Mesendoderm (in vitro differentiated cells): ENCODE data around the gene NSL1.

Experiments
- DNase-seq: peaks from one replicate; pipeline ENCODE4 v3.0.0; 2013
- H2AK5ac ChIP-seq: 2 replicates; pipeline ENCODE4 v1.6.1; 2013; ENCODE audit warnings: low read length, inconsistent platforms
- H2BK120ac ChIP-seq: 2 replicates; pipeline ENCODE4 v1.6.1; 2013; ENCODE audit warnings: low read depth, mild to moderate bottlenecking, low read length, moderate library complexity, mixed read lengths
- H2BK15ac ChIP-seq: replicated peaks from 2 replicates; pipeline ENCODE4 v1.6.1; 2013; ENCODE audit warnings: low read depth, mild to moderate bottlenecking, moderate library complexity
- H2BK5ac ChIP-seq: 2 replicates; pipeline ENCODE4 v1.6.1; 2013; ENCODE audit warnings: low read length, inconsistent platforms
- H3K18ac ChIP-seq: 2 replicates; pipeline ENCODE4 v1.6.1; 2013; ENCODE audit warnings: mild to moderate bottlenecking, low read length, mixed read lengths
- H3K23ac ChIP-seq: one replicate; pipeline ENCODE4 v1.6.1; 2013; ENCODE audit warnings: low read length
- H3K27ac ChIP-seq: 2 replicates; pipeline ENCODE4 v1.5.1; 2013; ENCODE audit warnings: low read depth, mild to moderate bottlenecking, inconsistent platforms, low read length, moderate library complexity
- H3K27me3 ChIP-seq: 2 replicates; pipeline ENCODE4 v1.6.1; 2013; ENCODE audit warnings: low read length, control low read depth, mild to moderate bottlenecking, inconsistent platforms; ENCODE audit not compliant: insufficient read depth, poor library complexity
- H3K36me3 ChIP-seq: 2 replicates; pipeline ENCODE4 v1.6.1; 2013; ENCODE audit warnings: low read length, inconsistent platforms; ENCODE audit not compliant: control insufficient read depth, insufficient read depth
- H3K4ac ChIP-seq: one replicate; pipeline ENCODE4 v1.6.1; 2013; ENCODE audit warnings: low read depth, mild to moderate bottlenecking, low read length, moderate library complexity
- H3K4me1 ChIP-seq: 2 replicates; pipeline ENCODE4 v1.6.1; 2013; ENCODE audit warnings: low read depth, low read length, inconsistent platforms; ENCODE audit not compliant: control insufficient read depth
- H3K4me2 ChIP-seq: 2 replicates; pipeline ENCODE4 v1.6.1; 2013; ENCODE audit warnings: low read length
- H3K4me3 ChIP-seq: 2 replicates; pipeline ENCODE4 v1.5.1; 2013; ENCODE audit warnings: mild to moderate bottlenecking, low read length
- H3K56ac ChIP-seq: one replicate; pipeline ENCODE4 v1.6.1; 2013; ENCODE audit warnings: low read length
- H3K79me1 ChIP-seq: 2 replicates; pipeline ENCODE4 v1.6.1; 2013; ENCODE audit warnings: low read length, inconsistent platforms
- H3K79me2 ChIP-seq: 2 replicates; pipeline ENCODE4 v1.6.1; 2013; ENCODE audit warnings: mild to moderate bottlenecking, low read length; ENCODE audit not compliant: control insufficient read depth, insufficient read depth
- H3K9ac ChIP-seq: 2 replicates; pipeline ENCODE4 v1.6.1; 2013; ENCODE audit warnings: low read length, inconsistent platforms
- H4K5ac ChIP-seq: one replicate; pipeline ENCODE4 v1.6.1; 2013; ENCODE audit warnings: low read length
- H4K8ac ChIP-seq: one replicate; pipeline ENCODE4 v1.6.1; 2013; ENCODE audit warnings: low read depth, mild to moderate bottlenecking, control low read depth, low read length, moderate library complexity
- WGBS: extraction: QIAGEN DNeasy Blood & Tissue Kit; methylation state at CpG from one replicate; pipeline ENCODE4 v1.1.7; 2013; ENCODE audit warnings: low lambda C conversion rate, missing lambda C conversion rate; ENCODE audit not compliant: insufficient coverage; ENCODE audit errors: extremely low coverage; 5-methylcytosine and 5-hydroxymethylcytosine counted together

Gene NSL1

GRCh38 chr1:212816567-212817278 lies 25.1 kb upstream of the NSL1 start:
- Histone ChIP-seq H3K18ac (no peak overlapping the region), H3K4me1 (no peaks in the 10 kb centered on the region), H3K9ac (no peak overlapping the region), H4K8ac (no peak overlapping the region), H3K27ac (no peak overlapping the region), H2BK120ac (no peak overlapping the region), H3K4me2 (no peak overlapping the region), H3K4ac (no peak overlapping the region), H2BK5ac (no peak overlapping the region), H3K27me3 (no peaks in the 10 kb centered on the region), H3K4me3 (no peak overlapping the region), H2AK5ac (no peak overlapping the region), H3K79me1 (no peaks in the 10 kb centered on the region), H3K36me3 (no peaks in the 10 kb centered on the region), H2BK15ac (no peak overlapping the region), H3K79me2 (no peaks in the 10 kb centered on the region), H3K23ac (no peak overlapping the region), H3K56ac (no peak overlapping the region), H4K5ac (no peak overlapping the region)
- no CpG with 5 or more reads among the region's 3 CpGs for WGBS
- no peak for DNase-seq

- no peak overlapping the region for H4K5ac ChIP-seq
- no peak overlapping the region for H3K23ac ChIP-seq
- no peaks in the 10 kb centered on the region for H3K79me2 ChIP-seq
- H3K4me1 ChIP-seq = no peaks in the 10 kb centered on the region
- no peak overlapping the region for H3K4ac ChIP-seq
- no peak overlapping the region for H3K4me3 ChIP-seq
- H3K4me2 ChIP-seq = no peak overlapping the region
- WGBS = no CpG with 5 or more reads among the region's 5 CpGs
- no peak overlapping the region for H2BK5ac ChIP-seq
- no peak overlapping the region for H2AK5ac ChIP-seq
- H3K9ac ChIP-seq = no peak overlapping the region
- peak overlapping the region; percentile 28 for H3K56ac ChIP-seq
- H2BK15ac ChIP-seq = no peak overlapping the region
- no peaks in the 10 kb centered on the region for H3K79me1 ChIP-seq
- DNase-seq = no peak
- no peak overlapping the region for H2BK120ac ChIP-seq
- no peak overlapping the region for H4K8ac ChIP-seq
- no peak overlapping the region for H3K18ac ChIP-seq
- no peaks in the 10 kb centered on the region for H3K27me3 ChIP-seq
- no peak overlapping the region for H3K27ac ChIP-seq
- H3K36me3 ChIP-seq = no peaks in the 10 kb centered on the region
These were observed 23.2 kb upstream of the NSL1 start for GRCh38 chr1:212814537-212815334.

- no peak overlapping the region for H3K56ac ChIP-seq
- H2AK5ac ChIP-seq = no peak overlapping the region
- no peak overlapping the region for H4K5ac ChIP-seq
- no peak overlapping the region for H3K27ac ChIP-seq
- no peaks in the 10 kb centered on the region for H3K79me2 ChIP-seq
- no peak overlapping the region for H3K18ac ChIP-seq
- H4K8ac ChIP-seq = no peak overlapping the region
- H3K4ac ChIP-seq = no peak overlapping the region
- H3K4me1 ChIP-seq = no peaks in the 10 kb centered on the region
- no peaks in the 10 kb centered on the region for H3K79me1 ChIP-seq
- DNase-seq = no peak
- no peak overlapping the region for H2BK15ac ChIP-seq
- no peak overlapping the region for H3K4me2 ChIP-seq
- no peak overlapping the region for H2BK5ac ChIP-seq
- no peaks in the 10 kb centered on the region for H3K36me3 ChIP-seq
- H3K27me3 ChIP-seq = no peaks in the 10 kb centered on the region
- no peak overlapping the region for H2BK120ac ChIP-seq
- no peak overlapping the region for H3K23ac ChIP-seq
- no CpG with 5 or more reads among the region's 3 CpGs for WGBS
- no peak overlapping the region for H3K9ac ChIP-seq
- no peak overlapping the region for H3K4me3 ChIP-seq
These were observed 14.2 kb upstream of the NSL1 start for GRCh38 chr1:212805767-212806166.

GRCh38 chr1:212797681-212798080 lies 6.1 kb upstream of the NSL1 start:
- H3K79me2 ChIP-seq = no peaks in the 10 kb centered on the region
- H3K4me3 ChIP-seq = no peak overlapping the region
- no peaks in the 10 kb centered on the region for H3K4me1 ChIP-seq
- no peak overlapping the region for H4K8ac ChIP-seq
- H3K79me1 ChIP-seq = no peaks in the 10 kb centered on the region
- no peak overlapping the region for H3K27ac ChIP-seq
- H3K23ac ChIP-seq = no peak overlapping the region
- H2BK120ac ChIP-seq = no peak overlapping the region
- no peak overlapping the region for H2BK15ac ChIP-seq
- H4K5ac ChIP-seq = no peak overlapping the region
- H3K4me2 ChIP-seq = no peak overlapping the region
- no peaks in the 10 kb centered on the region for H3K36me3 ChIP-seq
- H3K27me3 ChIP-seq = no peaks in the 10 kb centered on the region
- no CpG with 5 or more reads among the region's 3 CpGs for WGBS
- no peak overlapping the region for H2BK5ac ChIP-seq
- DNase-seq = no peak
- no peak overlapping the region for H3K56ac ChIP-seq
- H3K18ac ChIP-seq = no peak overlapping the region
- H3K9ac ChIP-seq = no peak overlapping the region
- no peak overlapping the region for H2AK5ac ChIP-seq
- H3K4ac ChIP-seq = no peak overlapping the region

GRCh38 chr1:212794561-212795014 lies 3.0 kb upstream of the NSL1 start:
- H3K79me1 ChIP-seq = no peaks in the 10 kb centered on the region
- no peak overlapping the region for H3K4me3 ChIP-seq
- H3K79me2 ChIP-seq = peaks cover 5% of the 10 kb centered on the region
- H3K9ac ChIP-seq = no peak overlapping the region
- no peak overlapping the region for H2AK5ac ChIP-seq
- no peak overlapping the region for H4K5ac ChIP-seq
- H3K4me1 ChIP-seq = no peaks in the 10 kb centered on the region
- DNase-seq = no peak
- H3K27me3 ChIP-seq = no peaks in the 10 kb centered on the region
- no peak overlapping the region for H2BK5ac ChIP-seq
- H2BK15ac ChIP-seq = no peak overlapping the region
- H3K18ac ChIP-seq = peak overlapping the region; percentile 1
- H3K23ac ChIP-seq = no peak overlapping the region
- no peak overlapping the region for H3K4ac ChIP-seq
- H2BK120ac ChIP-seq = no peak overlapping the region
- no peaks in the 10 kb centered on the region for H3K36me3 ChIP-seq
- H3K27ac ChIP-seq = no peak overlapping the region
- no peak overlapping the region for H3K4me2 ChIP-seq
- no peak overlapping the region for H4K8ac ChIP-seq
- WGBS = no CpG with 5 or more reads among the region's 1 CpG
- no peak overlapping the region for H3K56ac ChIP-seq
